ENCODE measurements around the gene ZC3H14.

ZC3H14 gene

GRCh38 chr14:88568196-88568595, 5.4 kb downstream of the ZC3H14 start:
- TF ChIP-seq, protein P1, sequence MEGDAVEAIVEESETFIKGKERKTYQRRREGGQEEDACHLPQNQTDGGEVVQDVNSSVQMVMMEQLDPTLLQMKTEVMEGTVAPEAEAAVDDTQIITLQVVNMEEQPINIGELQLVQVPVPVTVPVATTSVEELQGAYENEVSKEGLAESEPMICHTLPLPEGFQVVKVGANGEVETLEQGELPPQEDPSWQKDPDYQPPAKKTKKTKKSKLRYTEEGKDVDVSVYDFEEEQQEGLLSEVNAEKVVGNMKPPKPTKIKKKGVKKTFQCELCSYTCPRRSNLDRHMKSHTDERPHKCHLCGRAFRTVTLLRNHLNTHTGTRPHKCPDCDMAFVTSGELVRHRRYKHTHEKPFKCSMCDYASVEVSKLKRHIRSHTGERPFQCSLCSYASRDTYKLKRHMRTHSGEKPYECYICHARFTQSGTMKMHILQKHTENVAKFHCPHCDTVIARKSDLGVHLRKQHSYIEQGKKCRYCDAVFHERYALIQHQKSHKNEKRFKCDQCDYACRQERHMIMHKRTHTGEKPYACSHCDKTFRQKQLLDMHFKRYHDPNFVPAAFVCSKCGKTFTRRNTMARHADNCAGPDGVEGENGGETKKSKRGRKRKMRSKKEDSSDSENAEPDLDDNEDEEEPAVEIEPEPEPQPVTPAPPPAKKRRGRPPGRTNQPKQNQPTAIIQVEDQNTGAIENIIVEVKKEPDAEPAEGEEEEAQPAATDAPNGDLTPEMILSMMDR (IDR thresholded peaks at IDR 0.05; ENCODE audit: low read depth, low read length), result no peak
- no peak overlapping the region for H3K4me3 ChIP-seq (ENCODE audit: low read depth, low read length)

GRCh38 chr14:88572117-88572516, 9.3 kb downstream of the ZC3H14 start:
- TF ChIP-seq, protein P1 (IDR thresholded peaks at IDR 0.05; ENCODE audit: low read depth, low read length), result no peak
- no peak overlapping the region for H3K4me3 ChIP-seq (ENCODE audit: low read depth, low read length)

DNA sequence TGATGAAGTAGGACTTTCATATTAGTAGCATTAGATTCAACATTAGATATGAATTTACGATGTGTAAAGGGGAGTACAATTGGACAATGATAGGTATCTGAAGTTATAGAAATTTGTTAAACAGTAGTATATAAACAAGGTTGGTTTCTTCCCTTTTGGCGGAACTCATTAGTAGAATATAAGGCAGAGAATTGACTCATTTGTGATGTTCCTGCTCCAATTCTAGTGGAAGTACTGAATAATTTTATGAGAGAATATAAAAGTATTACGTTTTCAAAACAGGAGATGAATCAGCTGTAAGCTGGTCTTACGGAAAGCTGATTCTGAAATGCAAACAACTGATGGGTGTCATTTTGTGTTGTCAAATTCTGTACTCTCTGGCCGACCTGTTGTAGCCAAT, 13.4 kb downstream of the ZC3H14 start:
- TF ChIP-seq, protein P1 (IDR thresholded peaks at IDR 0.05; ENCODE audit: low read depth, low read length), result no peak

DNA sequence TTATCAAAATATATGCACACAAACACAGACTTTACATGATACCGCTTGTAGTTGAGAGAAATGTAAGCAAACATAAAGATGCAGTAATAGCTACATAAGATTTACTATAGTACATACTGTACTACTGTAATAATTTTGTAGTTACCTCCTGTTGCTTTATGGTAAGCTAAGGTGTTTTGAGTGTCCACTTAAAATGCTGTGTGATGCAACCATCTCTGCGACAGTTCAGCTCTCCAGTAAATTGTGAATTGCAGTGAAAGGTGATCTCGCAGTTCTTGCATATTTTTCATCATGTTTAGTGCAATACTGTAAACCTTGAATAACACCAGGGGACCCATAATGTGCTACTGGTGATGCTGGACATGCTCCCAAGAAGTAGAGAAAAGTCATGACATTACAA, 21.6 kb downstream of the ZC3H14 start:
- TF ChIP-seq, protein P1 (IDR thresholded peaks at IDR 0.05; ENCODE audit: low read depth, low read length), result no peak
- no peak overlapping the region for H3K4me3 ChIP-seq (ENCODE audit: low read depth, low read length)

More for the DNA sequence above, 13.4 kb downstream of the ZC3H14 start:
- no peak overlapping the region for H3K4me3 ChIP-seq (ENCODE audit: low read depth, low read length)

- TF ChIP-seq, protein P1 (IDR thresholded peaks at IDR 0.05; ENCODE audit: low read depth, low read length), result no peak
Measured at GRCh38 chr14:88588081-88588480, 25.2 kb downstream of the ZC3H14 start.

DNA sequence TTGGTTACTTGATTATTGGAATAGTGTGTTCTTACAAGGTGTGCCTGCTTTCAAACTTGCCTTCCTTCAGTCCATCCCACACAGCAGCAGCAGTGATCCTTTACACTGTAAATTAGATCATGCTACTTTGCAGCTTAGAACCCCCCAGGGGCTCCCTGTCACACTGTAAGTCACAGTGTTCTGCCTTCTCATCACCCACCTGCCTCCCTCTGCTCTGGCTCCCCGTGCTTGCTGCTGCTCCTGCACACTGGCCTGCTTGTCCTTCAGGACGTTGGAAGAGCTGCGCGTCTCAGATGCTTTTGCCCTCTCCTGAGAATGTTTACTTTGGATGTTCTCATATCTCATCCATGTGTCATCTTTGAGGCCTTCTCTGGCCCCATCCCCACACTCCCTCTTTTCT, 27.3 kb downstream of the ZC3H14 start:
- H3K4me3 ChIP-seq (ENCODE audit: low read depth, low read length), result no peak overlapping the region
- TF ChIP-seq, protein P1 (IDR thresholded peaks at IDR 0.05; ENCODE audit: low read depth, low read length), result no peak

More at GRCh38 chr14:88588081-88588480, 25.2 kb downstream of the ZC3H14 start:
- no peak overlapping the region for H3K4me3 ChIP-seq (ENCODE audit: low read depth, low read length)

DNA sequence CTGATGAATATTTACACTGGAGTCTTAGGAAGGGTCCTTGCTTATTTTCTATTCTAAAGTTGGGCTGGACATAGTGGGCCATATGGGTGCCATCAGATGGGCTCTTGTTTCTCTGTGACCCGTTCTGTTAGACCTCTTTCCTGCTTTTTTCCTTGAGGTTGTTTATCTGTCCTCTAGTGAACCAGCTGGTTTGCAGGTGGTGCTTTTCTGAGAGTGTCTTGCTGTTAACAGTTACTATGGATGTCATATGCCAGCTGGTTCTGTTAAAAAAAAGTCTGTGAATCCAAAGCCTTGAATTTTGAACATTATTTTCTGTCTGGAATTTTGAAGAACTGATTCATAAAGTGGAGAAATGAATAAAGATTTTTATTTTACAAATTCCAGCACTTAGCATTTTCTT, 29.2 kb downstream of the ZC3H14 start:
- no peak overlapping the region for H3K4me3 ChIP-seq (ENCODE audit: low read depth, low read length)

More for the DNA sequence above, 29.2 kb downstream of the ZC3H14 start:
- TF ChIP-seq, protein P1 (IDR thresholded peaks at IDR 0.05; ENCODE audit: low read depth, low read length), result no peak
